Upper lobe of right lung (tissue), 1 donor: ENCODE data around the gene PDE7B. TPM values are rescaled to one million over a fixed set of nuclear protein-coding genes. Genes with fewer than 3 reads are reported as not detected.

Experiments used
- ATAC-seq: fragments of 200-7000 bp; cut with Tn5 transposase; one replicate; pipeline ENCODE4 v1.9.1; 2020; ENCODE audit warnings: mild to moderate bottlenecking, moderate library complexity
- DNase-seq: peaks from one replicate; pipeline ENCODE4 v3.0.0-alpha.2; 2020
- H3K27ac ChIP-seq: fragments of 200-600 bp; one replicate; pipeline ENCODE4 v1.8.0; 2022
- H3K27me3 ChIP-seq: fragments of 200-600 bp; one replicate; pipeline ENCODE4 v1.8.0; 2022; ENCODE audit warnings: mild to moderate bottlenecking
- H3K36me3 ChIP-seq: fragments of 200-600 bp; one replicate; pipeline ENCODE4 v1.8.0; 2022
- H3K4me1 ChIP-seq: fragments of 200-600 bp; one replicate; pipeline ENCODE4 v1.8.0; 2022
- H3K4me3 ChIP-seq: fragments of 200-600 bp; one replicate; pipeline ENCODE4 v1.8.0; 2022; ENCODE audit warnings: mild to moderate bottlenecking
- H3K9me3 ChIP-seq: fragments of 200-600 bp; one replicate; pipeline ENCODE4 v1.8.0; 2022
- CTCF ChIP-seq: fragments of 200-600 bp; IDR thresholded peaks from one replicate; pipeline ENCODE4 v1.8.0; 2022; ENCODE audit warnings: antibody characterized with exemption
- intact Hi-C: fragments of 100-400 bp; cut with DNase I; formaldehyde crosslinking; loops from one replicate; pipeline ENCODE4 v1.11.0; 2022
- total RNA-seq: library from RNA; stranded (reverse); fragmentation: NEBNext Ultra II Directional; extraction: Animal tissue kit (Norgen Biotek cat#: 25700); gene quantifications from one replicate; pipeline ENCODE4 v1.2.1, GENCODE V29; 2021
- donor health status: DM: no; HTN: yes; CAD: no; lungs with severe emphysema.

PDE7B gene
- total RNA-seq, 1 donor from 2014 or later, result 4.2 TPM

- intact Hi-C loops, result no loop called here
- no peaks in the 10 kb centered on the region for H3K36me3 ChIP-seq
- H3K4me3 ChIP-seq, result no peak overlapping the region
- no peaks in the 10 kb centered on the region for H3K4me1 ChIP-seq
- no peak for DNase-seq
- no peaks in the 10 kb centered on the region for H3K9me3 ChIP-seq
- no peak for TF ChIP-seq CTCF
- no peaks in the 10 kb centered on the region for H3K27me3 ChIP-seq
- H3K27ac ChIP-seq, result no peak overlapping the region
- no peak for ATAC-seq
Measured at GRCh38 chr6:135813401-135813800, 38.1 kb upstream of the PDE7B start.

DNA sequence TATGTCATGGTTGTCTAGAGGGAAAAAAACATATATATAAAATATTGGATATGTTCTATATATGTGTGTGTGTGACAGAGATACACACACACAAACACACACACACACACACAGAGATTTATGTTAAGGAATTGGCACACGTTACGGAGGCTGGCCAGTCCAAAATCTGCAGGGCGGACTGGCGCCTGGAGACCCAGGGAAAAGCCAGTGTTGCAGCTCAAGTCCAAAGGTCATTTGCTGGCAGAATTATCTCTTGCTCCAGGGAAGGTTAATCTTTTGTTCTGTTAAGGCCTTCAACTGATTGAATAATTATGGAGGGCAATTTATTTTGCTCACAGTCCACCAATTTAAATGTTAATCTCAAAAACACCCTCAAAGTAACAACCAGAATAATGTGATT, 37.5 kb upstream of the PDE7B start:
- Histone ChIP-seq H3K4me1 (no peaks in the 10 kb centered on the region), H3K4me3 (no peak overlapping the region), H3K9me3 (no peaks in the 10 kb centered on the region), H3K27ac (no peak overlapping the region), H3K27me3 (no peaks in the 10 kb centered on the region), H3K36me3 (no peaks in the 10 kb centered on the region)
- intact Hi-C loops, result no loop called here
- TF ChIP-seq CTCF, result no peak
- no peak for ATAC-seq
- DNase-seq, result no peak

DNA sequence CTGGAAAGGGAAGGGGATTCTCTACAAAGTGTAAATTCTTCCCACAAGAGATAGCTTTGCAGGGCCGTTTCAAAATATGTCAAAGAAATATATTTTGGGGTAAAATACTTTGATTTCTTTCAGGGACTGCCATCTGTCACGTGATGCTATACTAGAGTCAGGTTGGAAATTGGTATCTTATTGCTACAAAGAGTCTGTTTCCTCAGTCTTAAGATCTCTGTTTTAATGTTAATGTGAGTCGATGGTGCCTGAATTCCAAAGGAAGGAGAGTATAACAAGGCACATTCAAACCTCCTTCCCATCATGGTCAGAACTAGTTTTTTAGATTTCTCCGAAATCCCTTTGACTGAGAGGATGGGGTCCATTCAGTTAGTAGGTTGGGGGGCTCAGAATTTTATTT, 36.3 kb upstream of the PDE7B start:
- Histone ChIP-seq H3K36me3 (no peaks in the 10 kb centered on the region), H3K4me3 (no peak overlapping the region), H3K9me3 (no peaks in the 10 kb centered on the region), H3K27ac (no peak overlapping the region), H3K27me3 (no peaks in the 10 kb centered on the region), H3K4me1 (no peaks in the 10 kb centered on the region)
- intact Hi-C loops, result no loop called here
- no peak for ATAC-seq
- TF ChIP-seq CTCF, result no peak
- DNase-seq, result no peak

GRCh38 chr6:135817035-135817434, 34.5 kb upstream of the PDE7B start:
- intact Hi-C loops, result no loop called here
- DNase-seq (no peak), ATAC-seq (no peak)
- no peak for TF ChIP-seq CTCF
- Histone ChIP-seq H3K27me3 (no peaks in the 10 kb centered on the region), H3K9me3 (no peaks in the 10 kb centered on the region), H3K4me3 (no peak overlapping the region), H3K4me1 (no peaks in the 10 kb centered on the region), H3K36me3 (no peaks in the 10 kb centered on the region), H3K27ac (no peak overlapping the region)

- intact Hi-C loops, result no loop called here
- no peak overlapping the region for H3K4me3 ChIP-seq
- no peak overlapping the region for H3K27ac ChIP-seq
- DNase-seq (no peak), ATAC-seq (peak; percentile 70)
- no peak for TF ChIP-seq CTCF
- no peaks in the 10 kb centered on the region for H3K9me3 ChIP-seq
- no peaks in the 10 kb centered on the region for H3K36me3 ChIP-seq
- H3K4me1 ChIP-seq, result no peaks in the 10 kb centered on the region
- no peaks in the 10 kb centered on the region for H3K27me3 ChIP-seq
Measured at GRCh38 chr6:135819665-135820064, 31.8 kb upstream of the PDE7B start.

GRCh38 chr6:135820340-135820739, 31.2 kb upstream of the PDE7B start:
- Histone ChIP-seq H3K4me3 (no peak overlapping the region), H3K36me3 (no peaks in the 10 kb centered on the region), H3K27ac (no peak overlapping the region), H3K9me3 (no peaks in the 10 kb centered on the region), H3K27me3 (no peaks in the 10 kb centered on the region), H3K4me1 (no peaks in the 10 kb centered on the region)
- intact Hi-C loops, result no loop called here
- no peak for ATAC-seq
- TF ChIP-seq CTCF, result no peak
- DNase-seq, result no peak
